GM23338 (cell line): Measurements from ENCODE around the gene SNRNP48. TPM values are rescaled to one million over a fixed set of nuclear protein-coding genes. Genes with fewer than 3 reads are reported as not detected.

Experiments
- ATAC-seq: fragments of 200-7000 bp; cut with Tn5 transposase; 3 replicates; pipeline ENCODE4 v1.9.1; 2020
- DNase-seq: peaks from one replicate; pipeline ENCODE4 v3.0.0-alpha.2; 2015; ENCODE audit warnings: low spot score
- H2AFZ ChIP-seq: fragments of 200-600 bp; sonication (generic); 2 replicates; pipeline ENCODE4 v1.8.0; 2016; ENCODE audit warnings: antibody characterized with exemption, mild to moderate bottlenecking, moderate library complexity
- H3F3A ChIP-seq: fragments of 200-600 bp; sonication (generic); replicated peaks from 2 replicates; pipeline ENCODE4 v1.8.0; 2017; ENCODE audit warnings: antibody characterized with exemption, mixed run types, low read depth
- H3K27ac ChIP-seq: fragments of 200-600 bp; sonication (generic); 2 replicates; pipeline ENCODE4 v1.6.1; 2016; ENCODE audit warnings: low read depth
- H3K27me3 ChIP-seq: fragments of 200-600 bp; sonication (generic); 2 replicates; pipeline ENCODE4 v1.8.0; 2016; ENCODE audit warnings: mild to moderate bottlenecking, mixed run types, moderate library complexity; ENCODE audit not compliant: insufficient read depth
- H3K36me3 ChIP-seq: fragments of 200-600 bp; sonication (generic); 2 replicates; pipeline ENCODE4 v1.8.0; 2016; ENCODE audit warnings: mild to moderate bottlenecking; ENCODE audit not compliant: insufficient read depth
- H3K4me1 ChIP-seq: fragments of 200-600 bp; sonication (generic); 2 replicates; pipeline ENCODE4 v1.8.0; 2016; ENCODE audit warnings: mild to moderate bottlenecking, moderate library complexity; ENCODE audit not compliant: insufficient read depth
- H3K4me2 ChIP-seq: fragments of 200-600 bp; sonication (generic); 2 replicates; pipeline ENCODE4 v1.7.1; 2017; ENCODE audit warnings: mixed run types
- H3K4me3 ChIP-seq: fragments of 200-600 bp; sonication (generic); 2 replicates; pipeline ENCODE4 v1.6.1; 2016; ENCODE audit warnings: mixed run types
- H3K79me2 ChIP-seq: fragments of 200-600 bp; sonication (generic); replicated peaks from 2 replicates; pipeline ENCODE4 v1.8.0; 2017; ENCODE audit warnings: mild to moderate bottlenecking; ENCODE audit not compliant: insufficient read depth
- H3K9me2 ChIP-seq: fragments of 200-600 bp; sonication (generic); 2 replicates; pipeline ENCODE4 v1.8.0; 2017; ENCODE audit not compliant: insufficient read depth
- H4K20me1 ChIP-seq: fragments of 200-600 bp; sonication (generic); replicated peaks from 2 replicates; pipeline ENCODE4 v1.8.0; 2017; ENCODE audit warnings: mild to moderate bottlenecking; ENCODE audit not compliant: insufficient read depth
- H3K27ac Mint-ChIP-seq: 2 replicates; pipeline ENCODE4 v1.8.0; 2020; ENCODE audit warnings: inconsistent platforms, mild to moderate bottlenecking, moderate library complexity, mixed read lengths
- H3K27me3 Mint-ChIP-seq: 3 replicates; pipeline ENCODE4 v1.8.0; 2022; ENCODE audit warnings: low read depth, mild to moderate bottlenecking, moderate library complexity, mixed read lengths, inconsistent platforms; ENCODE audit not compliant: insufficient read depth, poor library complexity
- H3K36me3 Mint-ChIP-seq: 3 replicates; pipeline ENCODE4 v1.8.0; 2021; ENCODE audit warnings: low read depth, mild to moderate bottlenecking, inconsistent platforms, moderate library complexity, mixed read lengths
- H3K4me1 Mint-ChIP-seq: 3 replicates; pipeline ENCODE4 v1.8.0; 2020; ENCODE audit warnings: mild to moderate bottlenecking, inconsistent platforms, mixed read lengths
- H3K4me3 Mint-ChIP-seq: 3 replicates; pipeline ENCODE4 v1.8.0; 2021; ENCODE audit warnings: moderate library complexity, mild to moderate bottlenecking, inconsistent platforms, mixed read lengths
- H3K9me3 Mint-ChIP-seq: 3 replicates; pipeline ENCODE4 v1.8.0; 2020; ENCODE audit warnings: moderate library complexity, mild to moderate bottlenecking, inconsistent platforms, mixed read lengths
- CTCF ChIP-seq, 2 experiments: fragments of 200-600 bp in 1 of 2; sonication (generic) in 1 of 2; conservative IDR thresholded peaks; 2 replicates each; pipeline versions ENCODE4 v1.5.1 to v1.6.1; 2016 to 2017; ENCODE audit warnings: antibody characterized with exemption in 2 of 2, low read depth in 2 of 2, mild to moderate bottlenecking in 2 of 2, moderate library complexity in 1 of 2
- NANOG ChIP-seq: IDR thresholded peaks from 2 replicates; pipeline ENCODE4 v1.6.1; 2016; ENCODE audit warnings: antibody characterized with exemption, borderline replicate concordance
- REST ChIP-seq: IDR thresholded peaks from one replicate; pipeline ENCODE4 v1.6.1; 2018; ENCODE audit warnings: antibody characterized with exemption; ENCODE audit not compliant: unreplicated experiment
- ZNF331 ChIP-seq: fragments of 250-450 bp; sonication (Bioruptor Pico); IDR thresholded peaks from 2 replicates; pipeline ENCODE4 v1.5.0; 2020; ENCODE audit warnings: low read depth, mild to moderate bottlenecking, moderate library complexity
- polyA plus RNA-seq: library from polyadenylated mRNA; unstranded; fragments of >200 nt; fragmentation: Nextera tagmentation; extraction: Ambion mirVana; gene quantifications from 2 replicates; pipeline ENCODE4 v1.2.1, GENCODE V29; 2016
- total RNA-seq: library from RNA; depleted of rRNA; stranded (reverse); fragments of >200 nt; shearing (Covaris generic); gene quantifications from 2 replicates; pipeline ENCODE4 v1.2.3, GENCODE V29; 2014
- TF ChIP-seq, protein P1 (sequence below): IDR thresholded peaks from 2 replicates; pipeline ENCODE4 v1.6.1; 2016; ENCODE audit warnings: antibody characterized with exemption

The SNRNP48 gene
- total and polyA plus RNA-seq, 2 experiments from 2014 or later, result 17.2 to 23.9 TPM

GRCh38 chr6:7568021-7568420 lies 22.0 kb upstream of the SNRNP48 start (continued):
- TF ChIP-seq REST, result no peak
- TF ChIP-seq NANOG, result no peak
- TF ChIP-seq, protein P1, sequence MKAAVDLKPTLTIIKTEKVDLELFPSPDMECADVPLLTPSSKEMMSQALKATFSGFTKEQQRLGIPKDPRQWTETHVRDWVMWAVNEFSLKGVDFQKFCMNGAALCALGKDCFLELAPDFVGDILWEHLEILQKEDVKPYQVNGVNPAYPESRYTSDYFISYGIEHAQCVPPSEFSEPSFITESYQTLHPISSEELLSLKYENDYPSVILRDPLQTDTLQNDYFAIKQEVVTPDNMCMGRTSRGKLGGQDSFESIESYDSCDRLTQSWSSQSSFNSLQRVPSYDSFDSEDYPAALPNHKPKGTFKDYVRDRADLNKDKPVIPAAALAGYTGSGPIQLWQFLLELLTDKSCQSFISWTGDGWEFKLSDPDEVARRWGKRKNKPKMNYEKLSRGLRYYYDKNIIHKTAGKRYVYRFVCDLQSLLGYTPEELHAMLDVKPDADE, result no peak
- TF ChIP-seq CTCF (conservative IDR thresholded peaks at IDR 0.05; ENCODE audit: low read depth in 2 of 2), result no peak
- no peak for TF ChIP-seq ZNF331 (CRISPR knock-in tag)

GRCh38 chr6:7569082-7569481 lies 20.9 kb upstream of the SNRNP48 start:
- Histone ChIP-seq H3K4me1 (no peaks in the 10 kb centered on the region), H3K4me3 (no peak overlapping the region), H3K4me2 (no peak overlapping the region), H2AFZ (no peak overlapping the region), H3K79me2 (no peaks in the 10 kb centered on the region), H3K27me3 (no peaks in the 10 kb centered on the region), H3K27ac (no peak overlapping the region), H3K36me3 (peaks cover 43% of the 10 kb centered on the region), H3K9me2 (no peaks in the 10 kb centered on the region), H3F3A (no peaks in the 10 kb centered on the region), H4K20me1 (0 out of 2 replicates have a peak, but pooled peaks cover 2% of the 10 kb centered on the region)
- Mint-ChIP-seq H3K27ac (no peak overlapping the region), H3K9me3 (no peaks in the 10 kb centered on the region), H3K4me3 (no peak overlapping the region), H3K36me3 (peaks cover 78% of the 10 kb centered on the region), H3K4me1 (no peaks in the 10 kb centered on the region), H3K27me3 (no peaks in the 10 kb centered on the region)
- TF ChIP-seq, protein P1, result no peak
- no peak for ATAC-seq
- DNase-seq, result no peak
